Measurements from ENCODE around the gene DTNBP1. TPM values are rescaled to one million over a fixed set of nuclear protein-coding genes. Genes with fewer than 3 reads are reported as not detected.
A peak's percentile ranks its signal among the peaks of the same experiment; 100 is the strongest.

Gene DTNBP1
- total RNA-seq, 1 donor from 2014 or later, result 19.2 TPM

- peaks cover 18% of the 10 kb centered on the region for H3K4me1 ChIP-seq
- no peak for DNase-seq
- H3K4me3 ChIP-seq, result no peak overlapping the region
- peak overlapping the region; percentile 47 for H3K27ac ChIP-seq (replicated peaks)
- no peaks in the 10 kb centered on the region for H3K9me3 ChIP-seq (replicated peaks)
- peaks cover 70% of the 10 kb centered on the region for H3K36me3 ChIP-seq
- intact Hi-C loops (cut with micrococcal nuclease), result no loop called here
- no peak for TF ChIP-seq CTCF (IDR thresholded peaks at IDR 0.05; ENCODE audit: borderline replicate concordance)
- H3K27me3 ChIP-seq (ENCODE audit: low read depth), result no peaks in the 10 kb centered on the region
Observed at GRCh38 chr6:15522427-15522826, 140.4 kb downstream of the DTNBP1 start.

- H3K27me3 ChIP-seq (ENCODE audit: low read depth), result no peaks in the 10 kb centered on the region
- intact Hi-C loops (cut with micrococcal nuclease), result no loop called here
- DNase-seq, result no peak
- no peak for TF ChIP-seq CTCF (IDR thresholded peaks at IDR 0.05; ENCODE audit: borderline replicate concordance)
- H3K9me3 ChIP-seq (replicated peaks), result no peaks in the 10 kb centered on the region
- peaks cover 19% of the 10 kb centered on the region for H3K4me1 ChIP-seq
- peaks cover 74% of the 10 kb centered on the region for H3K36me3 ChIP-seq
- H3K27ac ChIP-seq (replicated peaks), result peak overlapping the region; percentile 47
- H3K4me3 ChIP-seq, result no peak overlapping the region
Observed at GRCh38 chr6:15522026-15522425, 140.8 kb downstream of the DTNBP1 start.

GRCh38 chr6:15521582-15521981 is 141.2 kb downstream of the DTNBP1 start:
- peak overlapping the region; percentile 47 for H3K27ac ChIP-seq (replicated peaks)
- no peak for DNase-seq
- H3K36me3 ChIP-seq, result peaks cover 79% of the 10 kb centered on the region
- H3K27me3 ChIP-seq (ENCODE audit: low read depth), result no peaks in the 10 kb centered on the region
- intact Hi-C loops (cut with micrococcal nuclease), result no loop called here
- H3K9me3 ChIP-seq (replicated peaks), result no peaks in the 10 kb centered on the region
- H3K4me1 ChIP-seq, result peaks cover 24% of the 10 kb centered on the region
- TF ChIP-seq CTCF (IDR thresholded peaks at IDR 0.05; ENCODE audit: borderline replicate concordance), result no peak
- no peak overlapping the region for H3K4me3 ChIP-seq

GRCh38 chr6:15520626-15521203 is 142.1 kb downstream of the DTNBP1 start:
- Histone ChIP-seq H3K27me3 (ENCODE audit: low read depth) (no peaks in the 10 kb centered on the region), H3K27ac (replicated peaks) (no peak overlapping the region), H3K4me1 (peaks cover 33% of the 10 kb centered on the region), H3K9me3 (replicated peaks) (no peaks in the 10 kb centered on the region), H3K36me3 (peaks cover 83% of the 10 kb centered on the region), H3K4me3 (no peak overlapping the region)
- intact Hi-C loops (cut with micrococcal nuclease), result no loop called here
- DNase-seq, result no peak
- TF ChIP-seq CTCF (IDR thresholded peaks at IDR 0.05; ENCODE audit: borderline replicate concordance), result no peak

DNA sequence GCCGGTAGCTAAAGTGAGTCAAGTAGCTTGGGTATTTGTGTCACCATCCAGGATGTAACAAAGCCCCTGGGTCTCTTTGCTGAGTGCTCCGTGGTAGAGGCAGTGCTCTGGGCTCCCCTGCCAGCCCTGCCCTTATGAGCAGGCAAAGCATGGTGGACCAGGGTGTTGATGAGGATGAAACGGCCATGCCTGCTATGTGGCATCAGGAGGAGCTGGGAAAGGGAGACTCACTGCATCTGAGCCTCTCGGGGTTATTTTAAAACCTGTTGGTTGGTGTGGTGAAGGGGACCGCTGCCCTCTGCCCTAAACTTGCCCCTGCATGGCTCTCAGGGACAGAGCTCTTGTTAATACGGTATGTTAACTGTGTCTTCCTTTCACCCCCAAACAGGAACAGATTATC is 143.1 kb downstream of the DTNBP1 start:
- Histone ChIP-seq H3K27me3 (ENCODE audit: low read depth) (no peaks in the 10 kb centered on the region), H3K9me3 (replicated peaks) (no peaks in the 10 kb centered on the region), H3K4me3 (no peak overlapping the region), H3K27ac (replicated peaks) (no peak overlapping the region), H3K36me3 (peaks cover 89% of the 10 kb centered on the region), H3K4me1 (peaks cover 42% of the 10 kb centered on the region)
- no peak for DNase-seq
- no peak for TF ChIP-seq CTCF (IDR thresholded peaks at IDR 0.05; ENCODE audit: borderline replicate concordance)
- intact Hi-C loops (cut with micrococcal nuclease), result no loop called here

Measured in left ventricle myocardium inferior (tissue), 1 donor.